ENCODE measurements around the gene A2M. TPM values are rescaled to one million over a fixed set of nuclear protein-coding genes. Genes with fewer than 3 reads are reported as not detected.

A2M gene
- total RNA-seq: 1,000 to 10,000 TPM; 1,731 to 2,199 TPM
- polyA plus RNA-seq: 1,000 to 10,000 TPM; 1,904 to 2,622 TPM

- H3K9ac ChIP-seq (ENCODE audit: low read depth in 1 of 2, low read length in 2 of 2): peak within 1 kb of the TSS; percentile 63 to 90
Measured at GRCh38 chr12:9115731-9116559, at the start of gene A2M. A2M (minus strand) TSS chr12:9115919; CDS start chr12:9115849, 70 bp downstream.

More at GRCh38 chr12:9115731-9116559, at the start of gene A2M:
- no peak for DNase-seq (ENCODE audit: low spot score)
- H3K36me3 ChIP-seq (ENCODE audit: control insufficient read depth in 4 of 4, insufficient read depth in 3 of 4, low read depth in 1 of 4, low read length in 3 of 4): peaks cover 5 to 19% (median 15%) of the 10 kb centered on the region in 4 donors
- H3K4me1 ChIP-seq (ENCODE audit: control insufficient read depth in 4 of 4, insufficient read depth in 4 of 4, low read length in 3 of 4): peaks cover 9 to 60% (median 34%) of the 10 kb centered on the region in 4 donors
- 17% methylated on average over 9 of the region's 9 CpGs for WGBS
- H3K4me3 ChIP-seq (ENCODE audit: low read depth in 1 of 3, low read length in 3 of 3): peak within 1 kb of the TSS; percentile 59 to 83 (median 72)
- peak within 1 kb of the TSS; percentile 60 to 72 for H3K27ac ChIP-seq (ENCODE audit: low read depth in 1 of 2, low read length in 2 of 2)
- TF ChIP-seq RAD21 (IDR thresholded peaks at IDR 0.05) (peak; percentile 58 to 61), HNF4G (IDR thresholded peaks at IDR 0.05) (no peak), MAX (IDR thresholded peaks at IDR 0.05) (no peak), JUND (IDR thresholded peaks at IDR 0.05) (peak; percentile 40 to 66), TAF1 (conservative IDR thresholded peaks at IDR 0.05) (peak; percentile 99), HNF4A (conservative IDR thresholded peaks at IDR 0.05) (peak; percentile 53 to 68), REST (IDR thresholded peaks at IDR 0.05) (peak; percentile 91), EGR1 (IDR thresholded peaks at IDR 0.05; ENCODE audit: low read depth in 2 of 2) (peak; percentile 92 to 95), RXRA (IDR thresholded peaks at IDR 0.05) (peak; percentile 86 to 87), FOXA2 (IDR thresholded peaks at IDR 0.05) (no peak), NR2F2 (IDR thresholded peaks at IDR 0.05) (peak; percentile 95), YY1 (IDR thresholded peaks at IDR 0.05) (peak; percentile 77), SP1 (IDR thresholded peaks at IDR 0.05) (peak; percentile 92), GABPA (IDR thresholded peaks at IDR 0.05 in 1 of 2, conservative IDR thresholded peaks at IDR 0.05 in 1 of 2) (peak; percentile 41 to 76), ZBTB33 (IDR thresholded peaks at IDR 0.05) (peak; percentile 69), FOXA1 (IDR thresholded peaks at IDR 0.05) (no peak)
- TF ChIP-seq, protein P1, sequence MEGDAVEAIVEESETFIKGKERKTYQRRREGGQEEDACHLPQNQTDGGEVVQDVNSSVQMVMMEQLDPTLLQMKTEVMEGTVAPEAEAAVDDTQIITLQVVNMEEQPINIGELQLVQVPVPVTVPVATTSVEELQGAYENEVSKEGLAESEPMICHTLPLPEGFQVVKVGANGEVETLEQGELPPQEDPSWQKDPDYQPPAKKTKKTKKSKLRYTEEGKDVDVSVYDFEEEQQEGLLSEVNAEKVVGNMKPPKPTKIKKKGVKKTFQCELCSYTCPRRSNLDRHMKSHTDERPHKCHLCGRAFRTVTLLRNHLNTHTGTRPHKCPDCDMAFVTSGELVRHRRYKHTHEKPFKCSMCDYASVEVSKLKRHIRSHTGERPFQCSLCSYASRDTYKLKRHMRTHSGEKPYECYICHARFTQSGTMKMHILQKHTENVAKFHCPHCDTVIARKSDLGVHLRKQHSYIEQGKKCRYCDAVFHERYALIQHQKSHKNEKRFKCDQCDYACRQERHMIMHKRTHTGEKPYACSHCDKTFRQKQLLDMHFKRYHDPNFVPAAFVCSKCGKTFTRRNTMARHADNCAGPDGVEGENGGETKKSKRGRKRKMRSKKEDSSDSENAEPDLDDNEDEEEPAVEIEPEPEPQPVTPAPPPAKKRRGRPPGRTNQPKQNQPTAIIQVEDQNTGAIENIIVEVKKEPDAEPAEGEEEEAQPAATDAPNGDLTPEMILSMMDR (IDR thresholded peaks at IDR 0.05; ENCODE audit: low read depth, low read length, missing input control): no peak
- TF ChIP-seq, protein P2, sequence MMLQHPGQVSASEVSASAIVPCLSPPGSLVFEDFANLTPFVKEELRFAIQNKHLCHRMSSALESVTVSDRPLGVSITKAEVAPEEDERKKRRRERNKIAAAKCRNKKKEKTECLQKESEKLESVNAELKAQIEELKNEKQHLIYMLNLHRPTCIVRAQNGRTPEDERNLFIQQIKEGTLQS (IDR thresholded peaks at IDR 0.05): peak; percentile 46
- no peaks in the 10 kb centered on the region for H3K9me3 ChIP-seq (ENCODE audit: control insufficient read depth in 4 of 4, low read length in 3 of 4)
- H3K27me3 ChIP-seq (ENCODE audit: control insufficient read depth in 4 of 4, insufficient read depth in 4 of 4, low read length in 3 of 4): no peaks in the 10 kb centered on the region

All from liver (tissue), 9 donors.